NCI-H2081 treated with DMSO at 0.1 percent for 48 hours (cell line): ENCODE measurements around the gene SLC35E3.

ENCODE experiments used
- DNase-seq: peaks from one replicate; lab custom pipeline; 2025; lab: John Stamatoyannopoulos, UW

SLC35E3 gene

GRCh38 chr12:68771223-68771925, 25.4 kb downstream of the SLC35E3 start:
- no peak for DNase-seq

GRCh38 chr12:68772714-68773113, 26.7 kb downstream of the SLC35E3 start:
- no peak for DNase-seq

DNA sequence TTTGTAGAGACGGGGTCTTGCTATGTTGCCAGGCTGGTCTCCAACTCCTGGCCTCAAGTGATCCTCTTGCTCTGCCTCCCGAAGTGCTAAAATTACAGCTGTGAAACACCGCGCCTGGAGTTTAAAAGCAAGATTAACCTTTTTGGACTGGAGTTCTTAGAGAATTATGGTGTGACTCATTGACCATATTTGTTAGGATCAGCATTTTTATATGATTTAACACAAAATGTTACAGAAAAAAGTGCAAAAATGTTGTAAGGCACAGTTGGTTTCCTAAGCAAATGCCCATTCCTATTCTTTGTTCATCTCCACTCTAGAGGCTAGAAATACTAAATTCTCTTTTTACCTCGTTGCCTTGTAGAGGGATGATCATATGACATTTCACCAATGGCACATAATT, 27.6 kb downstream of the SLC35E3 start:
- no peak for DNase-seq

DNA sequence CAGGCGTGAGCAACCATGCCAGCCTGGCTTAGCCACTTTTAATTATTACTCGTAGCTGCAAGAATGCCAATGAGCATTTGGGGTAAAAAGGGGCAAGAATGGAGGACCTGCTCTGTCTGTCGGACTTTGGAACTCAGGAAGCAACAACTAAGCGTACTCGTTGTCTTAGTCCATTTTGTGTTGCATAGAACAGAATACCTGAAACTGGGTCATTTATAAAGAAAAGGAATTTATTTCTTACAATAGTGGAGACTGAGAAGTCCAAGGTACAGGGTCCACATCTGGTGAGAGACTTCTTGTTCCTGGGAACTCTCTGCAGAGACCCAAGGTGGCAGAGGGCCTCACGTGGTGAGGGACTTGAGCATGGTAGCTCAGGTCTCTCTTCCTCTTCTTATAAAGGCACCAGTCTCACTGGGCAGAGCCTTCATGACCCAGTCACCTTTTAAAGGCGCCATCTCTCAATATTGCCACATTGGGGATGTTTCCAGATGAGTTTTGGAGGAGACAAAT, 29.2 kb downstream of the SLC35E3 start:
- DNase-seq = no peak

GRCh38 chr12:68776976-68777610, 31.1 kb downstream of the SLC35E3 start:
- no peak for DNase-seq

- DNase-seq = no peak
Observed at GRCh38 chr12:68779280-68779679, 33.3 kb downstream of the SLC35E3 start.

DNA sequence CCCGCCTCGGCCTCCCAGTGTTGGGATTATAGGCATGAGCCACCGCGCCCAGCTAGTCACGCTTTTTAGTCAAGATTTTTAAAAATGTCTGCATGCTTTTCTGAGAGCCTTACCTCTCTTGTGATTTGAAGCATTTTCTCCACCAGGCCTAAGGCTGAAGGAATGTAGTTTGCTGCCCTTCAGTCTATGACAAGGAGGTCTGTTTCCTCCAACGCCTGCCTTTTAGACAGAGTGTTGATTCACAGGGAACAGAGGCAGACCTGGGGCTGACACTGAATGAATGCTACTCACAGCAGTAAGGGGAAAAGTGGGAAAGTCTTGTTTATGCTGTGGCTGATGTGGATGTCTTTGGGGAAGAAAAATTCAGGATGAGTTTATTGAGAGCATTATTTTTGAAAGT, 34.8 kb downstream of the SLC35E3 start:
- no peak for DNase-seq

DNA sequence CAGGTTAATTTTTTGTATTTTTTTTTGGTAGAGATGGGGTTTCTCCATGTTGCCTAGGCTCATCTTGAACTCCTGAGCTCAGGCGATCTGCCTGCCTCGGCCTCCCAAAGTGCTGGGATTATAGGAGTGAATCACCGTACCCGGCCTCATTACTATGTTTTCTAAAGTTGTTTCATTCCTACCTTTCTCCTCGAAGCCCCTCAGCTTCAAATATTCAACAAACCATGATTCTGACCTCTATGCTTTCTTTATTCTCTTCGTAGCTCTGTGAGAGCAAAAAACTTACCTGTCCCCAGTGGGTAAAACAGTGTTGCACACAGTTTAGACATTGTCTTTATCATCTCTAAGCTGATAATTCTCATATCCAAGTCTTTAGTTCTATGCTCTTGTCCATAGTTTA, 35.8 kb downstream of the SLC35E3 start:
- no peak for DNase-seq

DNA sequence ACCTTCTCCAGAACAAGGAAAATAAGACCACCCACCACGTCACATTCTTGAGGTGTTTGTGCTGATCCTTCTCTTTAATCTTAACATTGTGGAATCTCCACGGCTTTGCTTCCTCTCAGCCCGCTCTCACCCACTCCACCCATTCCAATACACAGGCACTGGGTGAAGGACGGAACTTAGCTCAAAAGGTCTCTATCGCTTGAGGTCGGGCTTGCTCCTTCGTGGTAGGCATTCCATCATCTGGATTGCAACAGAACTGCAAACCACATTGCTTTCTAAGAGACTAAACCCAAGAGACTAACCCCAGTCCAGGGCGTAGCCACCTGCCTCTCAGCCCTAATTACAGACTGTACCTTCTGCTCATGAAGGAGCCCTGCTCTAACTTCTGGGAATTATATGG, 38.0 kb downstream of the SLC35E3 start:
- DNase-seq = no peak

DNA sequence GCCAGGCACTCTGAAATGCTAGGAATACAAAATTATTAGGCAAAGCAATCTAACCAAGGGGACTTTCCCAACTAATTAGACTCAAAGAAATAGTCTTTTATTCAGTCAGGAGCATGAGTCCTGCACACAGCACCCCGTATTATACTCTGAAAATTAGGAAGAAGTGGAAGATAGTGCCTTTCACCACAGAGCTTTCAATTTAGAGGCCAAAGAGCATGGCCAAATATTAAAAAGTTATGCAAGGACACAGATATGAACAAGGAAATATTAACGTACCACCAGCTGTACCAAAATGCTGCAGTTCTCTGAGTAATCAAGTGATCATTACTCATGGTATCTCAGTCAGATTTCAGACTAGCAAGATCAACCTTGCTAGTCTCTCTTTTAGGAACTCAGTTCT, 39.4 kb downstream of the SLC35E3 start:
- DNase-seq = no peak

DNA sequence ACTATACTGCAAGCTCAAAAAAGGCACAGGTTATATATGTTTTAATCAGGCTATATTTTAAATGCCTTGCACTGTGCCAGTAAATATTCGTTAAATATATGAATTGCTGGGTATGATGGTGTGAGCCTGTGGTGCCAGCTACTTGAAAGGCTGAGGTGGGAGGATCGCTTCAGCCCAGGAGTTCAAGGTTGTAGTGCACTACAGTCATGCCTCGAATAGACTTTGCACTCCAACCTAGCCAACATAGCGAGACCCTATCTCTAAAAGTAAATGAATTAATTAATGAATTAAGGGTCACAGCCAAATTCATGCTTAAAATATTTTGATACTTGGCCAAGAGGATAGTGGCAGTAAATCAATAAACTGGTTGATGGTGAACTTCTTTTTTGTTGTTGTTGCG, 39.8 kb downstream of the SLC35E3 start:
- DNase-seq = no peak

GRCh38 chr12:68786929-68787328, 41.0 kb downstream of the SLC35E3 start:
- no peak for DNase-seq

DNA sequence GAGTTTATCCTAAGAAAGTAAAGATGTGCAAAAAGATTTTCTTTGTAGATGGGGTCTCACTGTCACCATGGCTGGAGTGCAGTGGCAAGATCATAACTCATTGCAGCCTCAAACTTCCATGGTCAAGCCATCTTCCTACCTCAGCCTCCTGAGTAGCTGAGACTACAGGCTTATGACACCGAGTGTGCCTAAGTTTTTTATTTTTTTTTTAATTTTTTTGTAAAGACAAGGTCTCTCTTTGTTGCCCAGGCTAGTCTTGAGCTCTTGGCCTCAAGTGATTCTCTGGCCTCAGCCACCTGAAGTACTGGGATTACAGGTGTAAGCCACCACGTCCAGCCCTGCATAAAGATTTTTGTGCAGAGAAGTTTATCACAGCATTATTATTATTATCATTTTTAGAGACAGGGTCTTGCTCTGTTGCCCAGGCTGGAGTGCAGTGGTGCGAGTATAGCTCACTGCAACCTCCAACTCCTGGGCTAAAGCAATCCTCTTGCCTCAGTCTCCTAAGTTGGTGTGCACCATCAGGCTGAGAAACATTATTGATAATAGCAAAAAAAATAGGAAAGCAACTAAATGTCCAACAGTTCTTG, 42.7 kb downstream of the SLC35E3 start:
- no peak for DNase-seq

GRCh38 chr12:68789144-68789878, 43.3 kb downstream of the SLC35E3 start:
- no peak for DNase-seq

GRCh38 chr12:68790081-68790951, 44.3 kb downstream of the SLC35E3 start:
- no peak for DNase-seq

DNA sequence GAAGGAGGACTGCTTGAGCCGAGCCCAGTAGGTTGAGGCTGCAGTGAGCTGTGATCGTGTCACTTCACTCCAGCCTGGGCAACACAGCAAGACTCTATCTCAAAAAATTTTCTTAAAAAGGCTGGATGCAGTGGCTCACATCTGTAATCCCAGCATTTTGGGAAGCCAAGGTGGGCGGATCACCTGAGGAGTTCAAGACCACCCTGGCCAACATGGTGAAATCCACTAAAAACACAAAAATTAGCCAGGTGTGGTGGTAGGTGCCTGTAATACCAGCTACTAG, 44.9 kb downstream of the SLC35E3 start:
- DNase-seq = no peak

DNA sequence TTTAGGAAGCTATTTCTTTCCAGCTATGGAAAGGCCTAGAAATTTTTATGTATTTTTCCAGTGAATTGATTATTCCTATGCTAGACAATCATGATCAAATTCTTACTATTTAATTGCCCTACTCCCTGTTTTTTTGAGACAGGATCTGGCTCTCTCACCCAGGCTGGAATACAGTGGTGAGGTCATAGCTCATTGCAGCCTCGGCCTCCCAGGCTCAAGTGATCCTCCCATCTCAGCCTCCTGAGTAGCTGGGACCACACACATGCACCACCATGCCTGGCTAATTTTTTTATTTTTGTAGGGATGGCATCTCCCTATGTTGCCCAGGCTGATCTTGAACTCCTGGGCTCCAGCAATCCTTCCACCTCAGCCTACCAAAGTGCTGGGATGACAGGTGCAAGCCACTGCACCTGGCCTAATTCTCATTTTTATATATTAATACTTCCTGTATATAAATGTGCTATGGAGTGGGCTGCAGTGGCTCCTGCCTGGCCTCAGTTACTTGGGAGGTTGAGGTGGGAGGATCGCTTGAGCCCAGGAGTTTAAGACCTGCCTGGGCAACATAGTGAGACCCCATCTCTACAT, 46.0 kb downstream of the SLC35E3 start:
- DNase-seq = no peak

DNA sequence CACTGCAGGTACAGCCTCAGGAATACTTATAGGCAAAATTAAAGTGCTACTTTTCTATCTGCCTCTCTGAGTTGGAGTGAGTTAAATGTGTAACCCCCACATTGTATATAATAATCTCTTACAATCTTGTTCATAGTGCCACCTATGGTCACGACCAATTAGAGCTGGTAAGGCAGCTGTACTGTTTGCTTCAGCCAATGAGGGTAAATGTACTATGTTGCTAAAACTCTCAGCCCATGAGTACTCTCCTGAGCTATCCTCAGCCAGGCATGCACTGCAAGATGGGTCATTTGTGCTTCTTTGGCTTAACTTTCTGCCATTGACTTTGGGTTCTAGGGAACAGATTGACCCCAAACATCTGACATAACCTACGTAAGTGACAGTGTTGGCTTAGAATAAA, 47.0 kb downstream of the SLC35E3 start:
- no peak for DNase-seq

GRCh38 chr12:68793436-68793835, 47.5 kb downstream of the SLC35E3 start:
- DNase-seq = no peak

DNA sequence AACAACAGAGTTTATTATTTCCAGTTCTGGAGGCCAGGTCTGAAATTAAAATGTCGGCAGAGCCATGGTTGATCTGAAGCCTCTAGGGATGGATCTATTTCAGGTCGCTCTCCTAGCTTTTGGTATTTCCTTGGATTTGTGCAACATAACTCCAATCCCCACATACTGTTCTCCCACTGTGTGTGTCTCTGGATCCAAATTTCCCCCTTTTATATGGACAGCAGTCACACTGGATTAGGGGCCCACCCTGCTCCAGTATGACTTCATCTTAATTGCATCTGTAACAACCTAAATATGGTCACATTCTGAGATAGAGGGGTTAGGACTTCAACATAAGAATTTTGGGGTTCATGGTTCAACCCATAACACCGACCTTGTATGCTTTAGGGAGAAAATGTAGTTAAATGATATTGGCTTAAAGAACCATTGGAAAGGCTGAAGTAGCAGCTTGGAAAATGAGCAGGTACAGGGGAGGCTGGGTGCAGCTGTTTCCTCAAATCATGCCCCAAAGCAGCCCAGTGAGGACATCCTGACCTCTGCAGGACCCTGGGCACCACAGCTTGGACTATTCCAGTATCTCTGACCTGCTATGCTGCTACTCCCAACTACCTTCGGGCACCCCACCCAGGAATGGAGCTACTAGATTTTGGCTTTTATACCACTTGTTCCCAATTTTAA, 48.1 kb downstream of the SLC35E3 start:
- no peak for DNase-seq

GRCh38 chr12:68794653-68795251, 48.8 kb downstream of the SLC35E3 start:
- DNase-seq = no peak
